Activated T-cell treated with anti-CD3 and anti-CD28 coated beads, Interleukin-2, amount 50 U/mL, for 48 hours (primary cell): ENCODE data around the gene FAM53A.
A peak's percentile ranks its signal among the peaks of the same experiment; 100 is the strongest.

Source experiments
- DNase-seq, 2 experiments: peaks; one replicate each; pipeline ENCODE4 v3.0.0-alpha.2; 2020

The FAM53A gene

GRCh38 chr4:1637580-1638271 is 46.4 kb downstream of the FAM53A start:
- no peak for DNase-seq

DNA sequence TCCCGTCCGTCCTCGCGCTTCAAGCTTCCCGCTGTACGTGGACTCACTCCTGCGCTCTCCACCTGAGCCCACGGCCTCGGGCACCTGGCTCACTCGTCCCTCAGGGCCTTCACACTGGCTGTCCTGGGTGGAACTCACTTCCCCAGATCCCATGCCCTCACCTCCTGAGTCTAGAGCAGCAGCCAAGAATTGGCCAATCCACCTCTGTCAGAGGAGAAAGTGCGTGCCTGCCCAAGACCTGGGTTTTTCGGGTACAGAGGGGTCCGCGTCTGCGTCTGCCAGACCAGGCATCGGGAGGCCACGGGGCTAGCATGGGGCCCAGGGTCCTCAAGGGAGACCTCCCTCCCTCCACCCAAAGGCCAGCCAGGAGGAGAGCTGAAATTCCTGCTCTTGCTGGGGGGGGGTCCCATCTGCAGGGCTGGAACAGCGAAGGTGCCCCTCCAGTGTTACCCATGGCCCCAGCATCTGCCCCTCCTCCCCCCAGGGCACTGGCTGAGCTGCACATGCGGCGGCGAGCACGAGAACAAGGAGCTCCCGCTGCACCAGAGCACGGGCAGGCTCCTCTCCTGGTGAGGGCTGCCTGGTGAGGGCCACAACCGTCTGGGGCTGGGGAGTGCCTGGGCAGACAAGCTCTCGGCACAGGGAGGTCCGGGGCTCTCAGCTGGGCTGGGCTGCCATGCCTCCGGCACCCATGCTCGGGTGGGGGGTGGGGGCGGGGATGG is 47.5 kb downstream of the FAM53A start:
- no peak for DNase-seq

- no peak for DNase-seq
Observed at GRCh38 chr4:1635464-1635863, 48.6 kb downstream of the FAM53A start.

GRCh38 chr4:1633993-1634392 is 50.1 kb downstream of the FAM53A start:
- DNase-seq, result no peak

DNA sequence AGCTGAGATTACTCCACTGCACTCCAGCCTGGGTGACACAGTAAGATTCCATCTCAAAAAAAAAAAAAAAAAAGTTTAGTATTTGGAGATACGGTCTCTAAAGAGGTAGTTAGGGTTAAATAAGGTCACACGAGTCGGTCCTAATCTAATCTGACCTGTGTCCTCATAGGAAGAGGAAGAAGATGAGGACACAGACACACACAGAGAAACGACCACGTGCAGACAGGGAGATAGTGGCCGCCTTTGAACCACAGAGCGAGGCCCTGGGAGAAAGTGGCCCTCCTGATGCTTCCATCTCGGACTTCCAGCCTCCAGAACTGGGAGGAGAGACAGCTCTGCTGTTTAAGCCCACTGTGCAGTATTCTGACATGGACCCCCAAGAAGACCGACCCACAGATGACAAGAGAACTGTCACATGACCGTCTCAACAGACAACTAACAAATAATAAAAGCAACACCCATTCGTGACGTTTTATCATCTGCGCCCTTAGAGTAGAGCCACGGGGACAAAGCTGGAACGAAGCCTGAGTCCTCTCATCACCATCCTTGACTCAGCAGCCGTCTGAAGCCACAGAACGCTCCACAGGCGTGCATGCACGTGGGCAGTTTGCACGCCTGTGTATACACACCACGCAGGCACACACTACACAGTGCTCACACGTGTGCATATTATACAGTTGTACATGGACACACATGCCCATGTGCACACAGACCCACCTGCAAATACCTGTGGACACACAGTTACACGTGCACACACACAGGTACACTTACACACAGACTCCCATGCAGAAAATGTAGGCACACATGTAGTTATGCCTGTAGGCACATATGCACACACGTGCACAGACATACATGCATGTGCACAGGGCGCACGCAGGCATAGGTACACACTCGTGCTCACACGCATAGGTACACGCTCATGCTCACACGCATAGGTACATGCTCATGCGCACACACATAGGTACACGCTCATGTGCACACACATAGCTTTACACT is 51.7 kb downstream of the FAM53A start:
- DNase-seq, result no peak

GRCh38 chr4:1631136-1631535 is 53.0 kb downstream of the FAM53A start:
- no peak for DNase-seq

DNA sequence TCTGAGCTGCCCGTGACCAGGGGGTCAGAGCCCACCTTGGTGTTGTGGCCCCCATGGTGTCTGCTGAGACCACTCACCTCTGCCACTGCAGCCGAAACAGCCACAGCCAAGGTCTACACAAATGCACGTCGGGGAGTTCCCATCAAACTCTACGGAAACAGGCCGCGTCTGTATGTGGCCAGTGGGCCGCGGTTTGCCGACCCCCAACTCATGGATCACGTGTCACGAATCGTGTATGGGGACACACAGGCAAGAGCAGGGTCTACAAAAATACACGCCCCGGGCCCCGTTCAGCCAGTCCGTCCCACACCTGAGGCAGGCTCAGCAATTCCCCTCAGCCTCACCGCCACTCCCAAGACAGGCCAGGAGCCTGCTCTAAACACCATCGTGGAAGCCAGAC is 53.8 kb downstream of the FAM53A start:
- no peak for DNase-seq

- DNase-seq, result no peak
Observed at GRCh38 chr4:1629699-1630083, 54.4 kb downstream of the FAM53A start.

DNA sequence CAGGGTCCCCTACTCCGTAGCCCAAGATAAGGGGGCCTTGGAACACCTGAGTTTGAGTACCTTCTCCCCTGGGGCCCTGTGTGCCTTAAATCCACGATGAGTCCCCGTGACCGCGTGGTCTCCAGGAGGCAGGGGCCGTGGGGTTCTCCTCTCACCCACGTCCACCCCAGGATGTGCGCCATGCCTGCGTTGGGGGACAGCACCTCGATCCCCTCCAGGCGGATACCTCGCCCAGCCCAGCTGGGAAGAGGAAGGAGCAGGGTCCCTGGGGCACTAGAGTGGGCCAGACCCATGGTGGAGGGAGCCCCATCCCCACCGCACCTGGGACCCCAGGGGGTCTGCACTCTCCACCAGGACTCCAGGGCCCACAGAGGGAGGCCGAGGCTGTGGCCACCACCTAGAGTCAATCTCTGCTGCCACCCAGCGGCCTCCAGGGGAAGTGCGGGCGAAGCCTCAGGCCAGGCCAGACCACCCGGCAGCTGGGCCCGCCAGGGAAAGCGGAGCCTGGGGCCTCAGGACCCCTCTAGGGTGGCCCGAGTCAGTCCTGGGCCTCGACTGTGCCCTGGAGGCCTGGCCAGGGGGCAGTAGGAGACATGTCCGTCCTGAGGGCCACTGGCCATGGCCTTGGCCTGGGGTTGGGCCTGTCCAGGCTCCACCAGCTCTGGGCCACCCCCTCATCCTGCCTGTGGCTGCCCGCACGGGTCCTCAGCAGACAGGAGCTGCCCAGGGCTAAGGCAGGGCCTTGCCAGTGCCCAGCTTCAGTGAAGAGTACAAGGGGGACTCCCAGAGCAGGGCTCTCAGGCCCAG is 55.0 kb downstream of the FAM53A start:
- peak; percentile 78 to 81 for DNase-seq

GRCh38 chr4:1627417-1628313 is 56.4 kb downstream of the FAM53A start:
- DNase-seq, result no peak

DNA sequence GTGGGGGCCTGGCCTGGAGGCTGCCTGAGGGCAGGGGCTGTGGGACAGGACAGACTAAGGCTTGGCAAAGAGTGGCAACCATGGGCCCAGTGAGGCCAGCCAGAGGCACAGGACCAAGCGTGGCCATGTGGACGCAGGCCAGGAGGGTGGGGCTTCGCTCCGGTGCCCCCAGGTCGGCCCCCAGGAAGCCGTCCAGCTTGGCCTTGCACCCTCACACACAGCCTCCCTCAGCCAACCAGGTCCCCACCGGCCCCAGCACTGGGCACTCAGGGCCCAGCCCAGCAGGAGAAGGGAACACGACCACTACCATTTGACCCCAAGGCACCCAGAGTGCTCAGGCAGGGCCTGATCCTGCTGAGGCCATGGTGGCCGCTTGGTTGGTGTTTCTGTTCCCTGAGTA is 57.2 kb downstream of the FAM53A start:
- DNase-seq, result no peak

- DNase-seq, result no peak
Observed at GRCh38 chr4:1626151-1626550, 58.0 kb downstream of the FAM53A start.

GRCh38 chr4:1625600-1626138 is 58.4 kb downstream of the FAM53A start:
- no peak for DNase-seq

DNA sequence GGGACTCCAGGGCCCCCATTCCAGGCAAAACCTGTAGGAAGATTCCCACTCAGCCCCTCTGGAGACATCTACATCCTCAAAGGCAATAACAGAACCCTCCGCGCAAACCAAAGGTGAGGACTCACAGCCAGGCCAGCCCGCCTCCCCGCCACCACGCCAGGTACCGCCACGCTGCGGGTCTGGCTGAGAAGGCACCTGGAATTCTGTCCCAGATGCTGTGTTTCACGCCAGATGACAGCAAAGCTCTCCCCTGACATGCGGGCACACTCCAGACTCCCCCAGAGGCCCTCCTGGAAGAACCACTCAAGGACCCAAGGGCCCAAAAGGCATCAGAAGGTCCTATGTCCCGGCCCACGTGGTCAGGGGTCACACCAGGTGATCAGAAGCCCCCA is 59.6 kb downstream of the FAM53A start:
- no peak for DNase-seq

GRCh38 chr4:1623821-1624518 is 60.1 kb downstream of the FAM53A start:
- no peak for DNase-seq

DNA sequence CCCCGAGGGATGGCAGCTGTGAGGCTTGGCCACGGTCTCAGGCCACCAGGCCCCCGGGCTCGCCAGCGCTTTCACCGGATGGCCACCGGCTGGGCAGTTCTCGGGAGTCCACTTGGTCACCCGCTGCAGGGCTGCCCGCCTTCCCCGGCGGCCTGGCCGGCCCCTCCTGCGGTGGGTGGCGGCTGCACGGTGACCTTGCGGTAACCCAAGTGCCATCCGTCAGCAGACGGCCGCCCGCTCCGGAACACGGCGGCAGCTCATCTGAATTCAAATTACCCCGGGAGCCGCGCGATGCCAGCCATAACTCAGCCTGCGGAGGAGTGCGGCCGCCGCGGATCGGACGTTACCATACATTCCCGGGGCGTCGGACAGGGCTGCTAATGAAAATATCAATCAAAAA is 60.7 kb downstream of the FAM53A start:
- DNase-seq, result no peak

- no peak for DNase-seq
Observed at GRCh38 chr4:1622956-1623355, 61.2 kb downstream of the FAM53A start.

DNA sequence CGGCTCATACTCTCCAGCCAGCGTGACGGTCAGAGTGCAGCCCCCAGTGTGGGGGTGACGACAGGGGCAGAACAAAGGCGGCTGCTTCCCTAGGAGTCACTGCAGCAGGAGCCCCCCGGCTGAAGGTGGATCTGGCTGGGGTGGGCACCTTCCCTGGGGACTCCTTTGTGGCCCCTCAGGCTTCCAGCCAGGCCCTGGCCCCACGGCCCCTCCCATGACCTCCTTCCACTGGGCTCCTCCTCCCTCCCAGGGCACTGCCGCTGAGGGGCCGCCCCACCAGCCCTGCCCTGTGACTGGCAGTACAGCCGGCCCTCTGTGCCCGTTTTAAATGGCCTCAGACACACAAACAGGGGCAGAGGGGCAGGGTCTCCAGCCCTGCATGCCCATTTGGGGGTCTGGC is 61.9 kb downstream of the FAM53A start:
- no peak for DNase-seq

GRCh38 chr4:1621526-1621925 is 62.6 kb downstream of the FAM53A start:
- DNase-seq, result no peak

DNA sequence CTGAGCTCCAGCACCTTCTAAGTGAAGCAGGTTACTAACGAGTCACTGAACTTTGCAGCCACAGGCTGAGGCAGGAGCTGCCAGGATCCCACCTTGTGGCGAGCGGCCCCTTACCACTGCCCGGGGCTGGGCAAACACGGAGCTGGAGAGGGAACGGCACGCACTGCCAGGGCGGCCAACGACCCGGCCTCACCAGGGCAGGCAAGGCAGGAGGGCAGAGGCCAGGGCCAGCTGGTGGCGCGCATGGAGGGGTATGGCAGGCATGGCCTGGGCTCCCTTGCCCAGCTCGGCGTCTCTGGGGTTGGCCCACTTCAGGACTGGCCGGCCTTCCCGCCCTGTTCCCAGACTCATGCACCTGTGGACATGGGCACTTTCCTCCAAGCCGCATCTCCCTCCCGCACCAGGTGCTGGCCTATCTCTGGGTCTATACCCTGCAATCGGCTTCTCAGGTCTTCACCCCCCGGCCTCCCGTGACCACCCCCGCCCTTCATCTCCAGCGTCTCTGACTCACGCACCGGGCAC is 64.9 kb downstream of the FAM53A start:
- DNase-seq, result no peak
